HG02973 (cell line): ENCODE results near the gene CCDC17.
"Not testable (repeated sequence)": the region's sequence is repeated elsewhere in the genome, so short reads cannot be mapped to it uniquely, and the experiment has no call there.

Experiments
- ATAC-seq: cut with Tn5 transposase; IDR thresholded peaks from one replicate; pipeline ENCODE4 v1.9.1; 2021; ENCODE audit warnings: moderate library complexity; ENCODE audit not compliant: unreplicated experiment

CCDC17 gene

GRCh38 chr1:45622524-45623394 lies 1.1 kb downstream of the CCDC17 start:
- ATAC-seq: no peak

DNA sequence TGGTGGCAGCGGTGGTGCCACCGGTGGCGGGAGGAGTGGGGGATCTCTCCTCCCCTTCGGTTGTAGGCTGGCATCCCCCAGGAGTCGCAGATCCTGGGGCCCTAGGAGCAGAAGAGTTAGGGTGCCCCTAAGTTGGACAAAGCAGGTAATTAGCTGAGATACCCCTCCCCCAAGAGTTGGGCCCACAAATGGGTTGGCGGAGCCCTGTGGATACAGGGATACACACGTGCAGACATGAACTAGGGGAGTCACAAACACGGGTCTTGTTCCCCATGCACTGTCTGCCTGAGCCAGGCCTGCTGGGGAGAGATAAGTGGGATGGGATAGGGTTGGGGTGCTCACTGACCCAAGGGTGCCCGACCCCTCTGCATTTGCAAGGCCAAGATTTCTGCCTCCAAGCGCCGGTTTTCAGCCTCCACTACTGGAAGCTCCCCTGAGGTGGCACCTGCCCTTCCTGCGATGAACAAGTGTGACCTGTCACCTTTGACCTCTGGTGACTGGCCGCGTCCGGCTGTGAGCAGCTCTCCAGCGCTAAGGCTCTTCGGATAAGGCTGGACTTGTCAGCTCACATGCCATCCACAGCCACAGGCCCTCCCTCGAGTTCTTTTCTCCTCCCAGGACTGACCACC lies 1.8 kb downstream of the CCDC17 start:
- ATAC-seq: no peak

DNA sequence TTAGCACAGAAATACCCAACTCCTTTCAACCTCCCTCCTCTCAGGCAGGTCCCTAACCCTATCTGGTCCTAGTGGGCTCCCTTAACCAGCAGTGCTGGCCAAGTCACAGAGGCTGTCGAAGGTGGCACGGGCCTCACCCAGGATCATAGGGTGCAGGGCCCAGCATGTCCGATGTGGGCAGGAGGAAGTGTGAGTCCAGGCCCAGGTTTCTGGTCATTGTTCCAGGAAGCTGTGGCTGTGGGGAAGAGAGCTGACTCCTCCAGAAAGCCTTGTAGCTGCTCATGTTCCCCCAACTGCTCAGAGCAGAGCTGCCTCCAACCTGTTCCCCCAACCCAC lies 2.4 kb downstream of the CCDC17 start:
- ATAC-seq: no peak

DNA sequence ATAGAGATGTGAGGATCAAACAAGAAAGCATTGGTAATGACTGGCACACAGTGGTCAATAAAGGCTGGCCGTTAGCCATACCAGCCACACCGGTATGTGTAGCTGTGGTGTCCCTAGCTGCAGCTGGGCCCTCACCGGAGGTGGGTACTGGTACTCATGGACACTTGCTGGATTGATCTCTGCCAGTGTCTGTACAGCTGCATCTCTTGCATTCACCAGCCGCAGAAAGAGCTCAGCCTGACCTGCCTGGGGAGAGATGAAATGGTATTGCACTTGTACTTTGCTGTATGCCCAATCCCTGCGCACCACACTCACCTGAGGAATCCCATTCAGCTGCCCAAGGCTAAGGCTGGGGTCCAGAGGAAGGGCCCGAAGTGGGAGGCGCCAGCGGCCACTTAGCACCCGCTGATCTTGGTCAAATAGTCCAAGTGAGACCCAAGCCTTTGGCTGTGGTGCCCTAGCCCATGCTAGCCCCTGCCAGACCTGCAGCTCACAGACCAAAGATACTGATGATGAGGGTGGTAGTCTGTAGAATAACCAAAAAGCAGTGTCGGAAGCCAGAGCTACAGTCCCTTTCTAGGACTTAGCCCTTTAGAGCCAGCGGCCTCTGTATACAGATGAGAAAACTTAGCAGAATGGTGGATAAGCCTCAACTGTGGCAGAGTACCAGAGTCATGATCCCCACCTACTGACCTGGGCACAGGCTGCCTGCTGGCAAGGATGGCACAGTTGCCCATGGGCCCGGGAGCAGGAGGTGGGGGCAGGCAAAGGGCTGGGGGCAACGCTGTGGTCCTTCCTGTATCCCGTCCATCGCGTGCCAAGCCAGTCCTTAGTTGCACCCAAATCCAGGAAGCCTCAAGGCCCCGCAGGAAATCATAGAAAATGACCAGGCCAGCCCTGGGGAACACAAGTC lies 3.0 kb downstream of the CCDC17 start:
- ATAC-seq: no peak

GRCh38 chr1:45619149-45619921 lies 4.5 kb downstream of the CCDC17 start:
- ATAC-seq: no peak

- no peak for ATAC-seq
These were observed 6.2 kb downstream of the CCDC17 start for GRCh38 chr1:45617618-45618017.

- no peak for ATAC-seq
These were observed 8.0 kb downstream of the CCDC17 start for GRCh38 chr1:45615885-45616284.

GRCh38 chr1:45612941-45613579 lies 10.8 kb downstream of the CCDC17 start:
- ATAC-seq: no peak

GRCh38 chr1:45610589-45611226 lies 13.1 kb downstream of the CCDC17 start:
- no peak for ATAC-seq

GRCh38 chr1:45608175-45609156 lies 15.4 kb downstream of the CCDC17 start:
- no peak for ATAC-seq

GRCh38 chr1:45607404-45608074 lies 16.3 kb downstream of the CCDC17 start:
- no peak for ATAC-seq

DNA sequence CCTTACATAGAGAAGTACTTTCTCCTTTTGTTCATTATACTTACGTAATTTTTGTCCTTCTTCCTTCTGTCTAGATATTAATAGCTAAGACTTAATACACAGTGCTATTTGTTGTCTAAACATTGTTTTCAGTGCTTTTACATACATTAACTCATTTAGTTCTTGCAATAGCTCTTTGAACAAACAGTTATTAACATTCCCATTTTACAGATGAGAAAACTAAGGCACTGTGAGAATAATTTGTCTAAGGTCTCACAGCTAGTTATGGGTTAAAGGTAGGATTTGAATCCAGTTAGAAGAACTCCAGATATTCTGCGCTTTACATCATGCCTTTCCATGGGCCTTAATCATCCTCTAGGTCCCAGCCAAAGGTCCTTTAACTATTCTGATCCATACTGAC lies 19.6 kb downstream of the CCDC17 start:
- ATAC-seq: no peak

DNA sequence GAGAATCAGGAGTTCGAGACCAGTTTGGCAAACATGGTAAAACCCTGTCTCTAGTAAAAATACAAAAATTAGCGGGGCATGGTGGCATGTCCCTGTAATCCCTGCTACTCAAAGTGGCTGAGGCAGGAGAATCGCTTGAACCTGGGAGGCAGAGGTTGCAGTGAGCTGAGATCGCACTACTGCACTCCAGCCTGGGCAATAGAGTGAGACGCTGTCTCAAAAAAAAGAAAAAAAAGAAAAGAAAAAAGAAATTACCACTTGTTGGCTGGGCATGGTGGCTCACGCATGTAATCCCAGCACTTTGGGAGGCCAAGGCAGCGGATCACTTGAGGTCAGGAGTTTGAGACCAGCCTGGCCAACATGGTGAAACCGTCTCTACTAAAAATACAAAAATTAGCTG lies 27.1 kb downstream of the CCDC17 start:
- not testable (repeated sequence) for ATAC-seq

GRCh38 chr1:45594412-45594811 lies 29.4 kb downstream of the CCDC17 start:
- ATAC-seq: no peak

- ATAC-seq: no peak
These were observed 34.0 kb downstream of the CCDC17 start for GRCh38 chr1:45589861-45590260.

DNA sequence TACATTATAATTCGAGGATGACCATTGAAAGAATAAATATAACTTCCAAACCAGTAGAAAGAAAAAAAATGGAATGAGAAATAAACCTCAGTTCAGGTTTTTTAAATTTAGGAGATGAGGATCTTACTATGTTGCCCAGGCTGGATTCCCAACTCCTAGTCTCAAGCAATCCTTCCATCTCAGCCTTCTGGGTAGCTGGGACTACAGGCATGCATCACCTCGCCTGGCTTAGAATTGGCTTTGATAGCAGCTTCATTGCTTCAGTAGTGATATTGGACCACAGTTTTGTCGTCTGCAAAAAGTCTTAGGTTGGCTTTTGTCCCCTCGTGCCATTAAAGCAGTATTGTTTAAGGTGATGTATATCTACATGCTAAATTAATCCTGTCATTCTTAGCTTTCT lies 37.1 kb downstream of the CCDC17 start:
- no peak for ATAC-seq

DNA sequence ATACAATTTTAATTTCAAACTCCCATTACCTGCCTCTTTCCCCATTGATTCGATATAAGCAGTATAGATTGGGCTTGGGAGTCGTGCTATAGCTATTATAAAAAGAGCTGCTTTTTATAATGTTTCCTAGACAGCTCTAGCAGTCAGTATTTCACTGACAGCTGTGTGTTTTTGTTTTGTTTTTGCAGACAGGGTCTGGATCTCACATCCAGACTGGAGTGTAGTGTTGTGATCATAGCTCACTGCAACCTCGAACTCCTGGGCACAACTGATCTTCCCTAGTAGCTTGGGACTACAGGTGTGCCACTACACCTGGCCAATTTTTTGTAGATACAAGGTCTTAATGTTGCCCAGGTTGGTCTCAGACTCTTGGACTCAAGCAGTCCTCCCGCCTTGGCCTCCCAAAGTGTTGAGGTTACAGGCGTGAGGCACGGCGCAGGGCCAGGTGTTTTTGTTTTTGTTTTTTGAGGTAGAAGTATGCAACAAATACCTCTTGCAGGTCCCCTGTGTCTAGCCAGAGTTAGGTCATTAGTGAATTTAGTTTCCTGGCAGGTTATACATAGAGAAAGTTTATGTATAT lies 38.3 kb downstream of the CCDC17 start:
- ATAC-seq: no peak

DNA sequence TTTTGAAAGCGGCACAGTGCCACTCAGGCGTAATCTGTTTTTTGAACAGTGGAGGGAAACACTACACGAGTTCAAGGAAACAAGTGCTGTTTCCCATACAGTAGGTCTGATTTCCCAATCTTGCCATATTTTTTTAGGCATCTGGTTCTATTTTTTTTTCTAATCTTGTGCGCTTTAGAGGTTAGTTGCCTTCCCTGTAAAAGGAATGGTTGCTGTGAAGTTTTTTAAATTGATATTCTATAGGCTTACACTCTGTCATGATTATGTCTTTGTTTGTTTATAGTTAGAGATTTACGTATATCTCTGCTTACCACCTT lies 38.8 kb downstream of the CCDC17 start:
- no peak for ATAC-seq
